ENCODE data around the gene PHYKPL.

DNA sequence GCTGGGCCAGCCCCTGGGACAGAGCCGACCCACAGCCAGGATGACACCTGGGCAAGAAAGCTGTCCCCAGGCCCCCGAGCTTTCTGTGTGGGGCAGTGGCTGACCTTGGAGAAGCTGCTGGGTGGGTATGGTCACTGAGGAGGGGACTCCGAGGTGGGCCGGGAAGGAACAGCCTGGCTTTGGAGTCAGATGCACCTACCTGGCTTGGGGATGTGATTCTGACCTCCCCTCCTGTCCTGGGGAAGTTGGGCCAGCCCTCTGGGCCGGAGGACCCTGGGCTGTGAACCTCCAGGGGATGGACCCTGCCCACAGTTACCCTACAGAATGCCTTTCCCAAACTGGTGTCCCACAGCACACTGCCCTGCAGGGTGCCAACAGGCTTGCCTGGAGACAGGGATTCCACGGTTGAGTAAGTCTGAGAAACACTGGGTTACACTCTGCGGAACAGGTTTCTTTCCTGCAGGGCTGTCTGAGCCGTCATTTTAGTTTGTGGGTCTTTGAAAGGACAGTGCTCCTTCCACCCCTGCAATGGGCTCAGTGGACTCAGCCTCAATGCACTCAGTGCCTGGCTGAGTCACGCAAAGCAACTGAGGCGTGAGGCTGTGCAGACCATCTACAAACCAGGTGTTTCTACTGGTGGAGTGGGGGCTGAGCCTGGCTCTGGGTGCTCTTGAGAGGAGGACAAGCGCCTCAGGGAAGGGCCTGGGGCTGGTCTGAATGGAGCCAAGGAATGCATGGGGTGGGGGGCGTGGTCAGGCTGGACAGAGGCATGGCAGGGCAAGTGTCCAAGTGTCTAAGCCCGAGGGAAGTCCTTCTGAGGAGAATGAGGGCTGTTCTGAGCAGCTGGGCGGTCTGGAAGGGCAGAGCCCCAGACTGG lies 41.3 kb upstream of the PHYKPL start:
- TF ChIP-seq, protein P1, sequence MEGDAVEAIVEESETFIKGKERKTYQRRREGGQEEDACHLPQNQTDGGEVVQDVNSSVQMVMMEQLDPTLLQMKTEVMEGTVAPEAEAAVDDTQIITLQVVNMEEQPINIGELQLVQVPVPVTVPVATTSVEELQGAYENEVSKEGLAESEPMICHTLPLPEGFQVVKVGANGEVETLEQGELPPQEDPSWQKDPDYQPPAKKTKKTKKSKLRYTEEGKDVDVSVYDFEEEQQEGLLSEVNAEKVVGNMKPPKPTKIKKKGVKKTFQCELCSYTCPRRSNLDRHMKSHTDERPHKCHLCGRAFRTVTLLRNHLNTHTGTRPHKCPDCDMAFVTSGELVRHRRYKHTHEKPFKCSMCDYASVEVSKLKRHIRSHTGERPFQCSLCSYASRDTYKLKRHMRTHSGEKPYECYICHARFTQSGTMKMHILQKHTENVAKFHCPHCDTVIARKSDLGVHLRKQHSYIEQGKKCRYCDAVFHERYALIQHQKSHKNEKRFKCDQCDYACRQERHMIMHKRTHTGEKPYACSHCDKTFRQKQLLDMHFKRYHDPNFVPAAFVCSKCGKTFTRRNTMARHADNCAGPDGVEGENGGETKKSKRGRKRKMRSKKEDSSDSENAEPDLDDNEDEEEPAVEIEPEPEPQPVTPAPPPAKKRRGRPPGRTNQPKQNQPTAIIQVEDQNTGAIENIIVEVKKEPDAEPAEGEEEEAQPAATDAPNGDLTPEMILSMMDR (IDR thresholded peaks at IDR 0.05; ENCODE audit: borderline replicate concordance, extremely low read depth, low read length, poor library complexity, severe bottlenecking): no peak
- no peak for TF ChIP-seq EZH2 (IDR thresholded peaks at IDR 0.05; ENCODE audit: borderline replicate concordance, low read depth, low read length, severe bottlenecking)
